LNCAP (cell line): ENCODE data around the gene SPPL3.

ENCODE experiments used
- CTCF ChIP-seq: fragments of 450-650 bp; IDR thresholded peaks from 2 replicates; pipeline ENCODE4 v1.5.1; 2017; ENCODE audit warnings: mild to moderate bottlenecking

The SPPL3 gene

GRCh38 chr12:120914794-120915193 lies 10.6 kb upstream of the SPPL3 start:
- TF ChIP-seq CTCF: no peak

DNA sequence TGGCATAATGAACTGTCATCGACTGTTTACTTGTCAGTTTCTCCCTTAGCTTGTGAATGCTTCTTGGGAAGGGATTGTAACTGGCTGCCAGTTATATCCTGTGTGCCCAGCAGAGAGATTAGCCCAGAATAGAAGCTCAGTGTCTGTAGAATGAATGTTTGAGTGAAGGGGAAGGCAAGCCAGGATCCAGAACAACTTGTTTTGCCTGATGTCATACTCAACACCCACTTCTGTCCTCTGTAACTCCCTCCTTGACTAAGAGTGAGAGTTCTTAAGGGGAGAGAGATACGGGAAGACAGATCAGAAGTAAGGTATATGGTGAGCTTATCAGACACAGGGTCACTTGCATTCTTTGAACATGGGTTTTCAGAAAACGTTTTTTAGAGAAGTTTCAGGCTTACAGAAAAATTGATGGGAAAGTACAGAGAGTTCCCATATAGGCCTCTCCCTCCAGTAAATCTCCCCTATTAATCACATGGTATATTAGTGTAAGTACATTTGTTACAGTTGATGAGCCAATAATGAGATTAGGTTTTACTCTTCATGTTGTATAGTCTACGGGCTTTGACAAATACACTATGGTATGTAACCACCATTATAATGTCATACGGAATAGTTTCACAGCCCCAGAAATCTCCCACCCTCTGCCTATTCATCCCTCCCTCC lies 5.6 kb upstream of the SPPL3 start:
- TF ChIP-seq CTCF: no peak

DNA sequence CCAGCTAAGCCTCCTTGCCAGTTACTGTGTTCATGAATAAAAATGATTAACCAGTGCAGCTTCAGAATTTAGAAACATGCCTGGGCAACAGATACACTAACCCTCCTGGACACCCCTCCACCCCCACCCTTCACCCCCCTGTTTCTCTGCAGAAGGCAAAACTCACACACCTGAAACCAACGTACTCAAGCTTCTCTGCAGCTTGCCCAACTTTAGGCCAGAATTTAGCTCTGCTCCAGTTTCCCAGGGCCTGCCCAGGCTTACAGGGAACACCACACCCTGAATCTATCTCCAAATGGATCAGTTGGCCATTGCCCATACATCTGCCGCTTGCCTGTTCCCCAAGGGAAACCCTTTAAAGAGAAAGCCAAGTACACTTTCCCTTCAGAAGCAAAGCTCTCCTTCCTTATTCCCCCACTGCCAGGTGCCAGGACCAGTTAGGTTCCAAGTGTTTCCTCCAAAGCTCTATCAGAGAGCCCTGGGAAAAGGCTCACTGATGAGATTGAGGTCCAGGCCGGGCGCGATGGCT lies 1.8 kb upstream of the SPPL3 start:
- TF ChIP-seq CTCF: no peak

GRCh38 chr12:120903412-120904196 lies 554 bp downstream of the SPPL3 start:
- no peak for TF ChIP-seq CTCF

GRCh38 chr12:120902846-120903411 lies 1.2 kb downstream of the SPPL3 start:
- no peak for TF ChIP-seq CTCF

DNA sequence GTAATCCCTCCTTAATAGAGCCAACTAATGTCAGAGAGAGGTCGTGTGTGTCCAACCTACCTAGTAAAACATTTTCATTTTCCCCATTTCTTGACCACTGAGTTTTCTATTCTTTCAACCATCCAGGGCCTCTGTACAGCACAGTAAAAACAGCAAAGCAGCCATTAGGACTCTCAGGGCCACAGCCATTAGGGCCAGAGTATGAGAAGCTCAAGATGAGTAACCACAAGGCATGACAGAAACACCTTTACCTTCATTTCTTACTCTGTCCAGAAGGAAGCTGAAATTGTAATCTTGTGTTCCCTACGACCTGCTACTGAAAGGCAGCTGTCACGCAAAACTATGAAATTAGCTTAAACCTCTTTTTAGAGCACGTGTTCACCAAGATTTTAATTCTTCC lies 2.3 kb downstream of the SPPL3 start:
- TF ChIP-seq CTCF: no peak

GRCh38 chr12:120895532-120895931 lies 8.6 kb downstream of the SPPL3 start:
- TF ChIP-seq CTCF: no peak
